GM20000 (cell line): ENCODE measurements around the gene DNER.

Experiments
- DNase-seq: peaks from one replicate; pipeline ENCODE4 v3.0.0; 2012; ENCODE audit warnings: low spot score
- CTCF ChIP-seq: IDR thresholded peaks from 2 replicates; pipeline ENCODE4 v1.5.1; 2012; ENCODE audit warnings: mild to moderate bottlenecking, control low read depth; ENCODE audit errors: extremely low read depth, missing control alignments

Gene DNER

GRCh38 chr2:229462112-229462511, 252.2 kb downstream of the DNER start:
- DNase-seq: no peak
- TF ChIP-seq CTCF: no peak

GRCh38 chr2:229456091-229456490, 258.3 kb downstream of the DNER start:
- DNase-seq: no peak
- TF ChIP-seq CTCF: no peak

- no peak for DNase-seq
- no peak for TF ChIP-seq CTCF
Observed at GRCh38 chr2:229454934-229455631, 259.3 kb downstream of the DNER start.

GRCh38 chr2:229453230-229453629, 261.1 kb downstream of the DNER start:
- no peak for TF ChIP-seq CTCF
- no peak for DNase-seq

GRCh38 chr2:229451852-229452251, 262.5 kb downstream of the DNER start:
- no peak for TF ChIP-seq CTCF
- no peak for DNase-seq

- TF ChIP-seq CTCF: no peak
- DNase-seq: no peak
Observed at GRCh38 chr2:229447227-229447626, 267.1 kb downstream of the DNER start.

GRCh38 chr2:229446350-229446749, 268.0 kb downstream of the DNER start:
- TF ChIP-seq CTCF: no peak

More at GRCh38 chr2:229446350-229446749, 268.0 kb downstream of the DNER start:
- no peak for DNase-seq
